Muscle of arm (tissue), 12 donors: ENCODE data around the gene PNKP. TPM values are rescaled to one million over a fixed set of nuclear protein-coding genes. Genes with fewer than 3 reads are reported as not detected.

Experiments used
- DNase-seq: peaks from one replicate; pipeline ENCODE4 v3.0.0-alpha.2; 2013
- polyA plus RNA-seq, 12 donors: library from polyadenylated mRNA; unstranded; fragments of 120-200 nt; gene quantifications; one replicate each; pipeline ENCODE4 v1.2.1, GENCODE V29; 2013; ENCODE audit not compliant: insufficient read length in 12 of 12

Gene PNKP
- polyA plus RNA-seq, 12 donors: 17.2 to 73.0 (median 28.5) TPM; not detected in 1

GRCh38 chr19:49891393-49891792, 24.0 kb upstream of the PNKP start:
- no peak for DNase-seq

GRCh38 chr19:49890349-49891311, 23.3 kb upstream of the PNKP start:
- DNase-seq: no peak

GRCh38 chr19:49889687-49890348, 22.4 kb upstream of the PNKP start:
- DNase-seq: peak; percentile 82

DNA sequence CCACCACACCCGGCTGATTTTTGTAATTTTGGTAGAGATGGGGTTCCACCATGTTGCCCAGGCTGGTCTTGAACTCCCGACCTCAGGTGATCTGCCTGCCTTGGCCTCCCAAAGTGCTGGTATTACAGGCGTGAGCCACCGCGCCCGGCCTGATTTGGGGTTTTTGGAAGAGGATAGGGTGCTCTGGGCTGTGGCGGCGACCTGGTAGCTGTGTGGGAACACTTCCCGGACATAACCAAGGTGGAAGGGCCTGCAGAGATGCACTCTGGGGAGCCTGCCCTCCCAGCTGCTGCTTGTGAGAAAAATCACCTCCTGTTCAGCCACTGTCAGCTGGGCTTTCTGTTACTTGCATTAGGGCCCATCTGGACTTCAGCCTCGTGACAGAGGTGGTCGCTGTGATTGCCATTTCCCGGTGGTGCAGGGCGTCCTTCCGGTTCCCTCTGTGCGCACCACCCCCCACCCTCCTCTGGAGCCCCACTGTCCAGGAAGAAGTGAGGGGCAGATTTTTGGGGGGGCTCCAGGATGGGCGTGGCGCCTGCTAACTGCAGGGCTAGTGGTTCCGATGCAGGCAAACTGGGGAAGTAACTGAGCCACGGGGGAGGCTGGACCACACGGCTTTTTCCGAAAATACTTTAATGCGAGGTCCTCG, 21.8 kb upstream of the PNKP start:
- no peak for DNase-seq

DNA sequence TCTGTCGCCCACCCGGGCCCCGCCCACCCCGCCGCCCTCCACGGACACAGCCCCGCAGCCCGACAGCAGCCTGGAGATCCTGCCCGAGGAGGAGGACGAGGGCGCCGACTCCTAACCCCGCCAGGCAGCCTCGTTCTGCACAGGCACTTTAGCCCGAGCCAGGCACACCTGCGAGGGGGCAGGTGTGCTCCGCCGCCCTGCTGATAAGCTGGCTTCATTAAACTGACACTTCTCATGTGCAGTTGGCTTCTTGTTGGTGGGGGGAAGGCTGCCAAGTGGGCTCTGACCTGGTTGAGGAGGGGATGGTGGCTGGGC, 21.1 kb upstream of the PNKP start:
- no peak for DNase-seq

- DNase-seq: no peak
Measured at GRCh38 chr19:49887665-49888509, 20.5 kb upstream of the PNKP start.

DNA sequence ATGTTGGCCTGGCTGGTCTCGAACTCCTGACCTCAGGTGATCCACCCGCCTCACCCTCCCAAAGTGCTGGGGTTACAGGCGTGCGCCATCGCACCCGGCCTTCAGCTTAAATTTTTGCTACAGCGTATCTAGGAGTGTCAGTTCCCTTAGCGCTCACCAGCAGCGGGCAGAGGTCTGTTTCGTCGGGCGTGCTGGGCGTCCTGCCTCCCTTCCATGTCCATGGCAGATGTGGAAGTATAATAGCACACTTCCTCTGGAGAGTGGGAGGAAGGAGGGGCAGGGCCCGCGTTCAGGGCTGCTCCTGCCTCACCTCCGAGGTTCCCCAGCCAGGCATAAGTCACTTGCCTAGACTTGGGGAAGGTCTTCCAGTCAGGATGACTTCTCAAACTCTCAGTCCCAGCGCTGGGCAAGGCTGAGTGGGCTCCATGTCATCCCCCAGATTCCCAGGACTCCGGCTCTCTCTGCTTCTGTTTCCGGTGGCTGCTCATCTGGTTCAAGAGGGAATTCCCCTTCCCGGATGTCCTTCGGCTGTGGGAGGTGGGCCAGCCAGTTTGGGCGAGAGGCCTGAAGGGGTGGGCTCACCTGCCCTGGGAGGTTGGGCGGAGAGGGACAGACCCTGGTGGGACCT, 19.8 kb upstream of the PNKP start:
- DNase-seq: no peak

- no peak for DNase-seq
Measured at GRCh38 chr19:49884760-49885159, 17.4 kb upstream of the PNKP start.

GRCh38 chr19:49884109-49884508, 16.7 kb upstream of the PNKP start:
- no peak for DNase-seq

- DNase-seq: no peak
Measured at GRCh38 chr19:49883094-49883493, 15.7 kb upstream of the PNKP start.

GRCh38 chr19:49882643-49883042, 15.3 kb upstream of the PNKP start:
- no peak for DNase-seq

- DNase-seq: no peak
Measured at GRCh38 chr19:49881672-49882394, 14.5 kb upstream of the PNKP start.

GRCh38 chr19:49881186-49881585, 13.8 kb upstream of the PNKP start:
- no peak for DNase-seq

DNA sequence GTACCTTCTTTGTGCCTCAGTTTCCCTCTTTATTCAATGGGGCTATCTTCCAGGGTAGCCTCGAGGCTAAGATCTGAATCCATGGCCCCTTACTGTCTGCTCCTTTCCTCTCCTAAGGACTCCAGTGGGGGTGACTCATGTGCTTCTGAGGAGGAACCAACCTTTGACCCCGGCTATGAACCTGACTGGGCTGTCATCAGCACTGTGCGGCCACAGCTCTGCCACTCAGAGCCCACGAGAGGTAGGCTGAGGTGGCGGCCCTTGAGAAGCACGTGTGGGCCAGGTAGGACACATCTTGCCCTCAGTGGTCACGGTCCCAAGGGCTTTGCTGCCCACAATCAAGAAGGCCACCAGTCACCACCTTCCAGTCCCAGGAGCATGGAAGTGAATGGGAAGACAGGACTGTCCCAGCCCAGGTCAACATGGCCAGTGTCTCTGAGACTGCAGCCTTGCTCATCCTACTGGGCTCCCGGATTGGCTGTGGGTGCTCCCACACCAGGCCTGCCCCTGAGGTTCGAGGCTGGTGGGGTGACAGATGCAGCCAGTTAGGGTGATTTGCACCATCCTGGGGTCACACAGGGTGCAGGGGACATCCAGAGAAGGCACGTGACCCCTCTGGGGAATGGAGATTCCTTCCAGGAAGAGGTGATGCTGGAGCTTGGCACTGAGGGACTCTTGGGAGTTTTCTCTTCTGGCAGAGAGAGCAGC, 12.9 kb upstream of the PNKP start:
- no peak for DNase-seq

- no peak for DNase-seq
Measured at GRCh38 chr19:49879243-49879963, 12.0 kb upstream of the PNKP start.

- DNase-seq: no peak
Measured at GRCh38 chr19:49878744-49879070, 11.3 kb upstream of the PNKP start.

DNA sequence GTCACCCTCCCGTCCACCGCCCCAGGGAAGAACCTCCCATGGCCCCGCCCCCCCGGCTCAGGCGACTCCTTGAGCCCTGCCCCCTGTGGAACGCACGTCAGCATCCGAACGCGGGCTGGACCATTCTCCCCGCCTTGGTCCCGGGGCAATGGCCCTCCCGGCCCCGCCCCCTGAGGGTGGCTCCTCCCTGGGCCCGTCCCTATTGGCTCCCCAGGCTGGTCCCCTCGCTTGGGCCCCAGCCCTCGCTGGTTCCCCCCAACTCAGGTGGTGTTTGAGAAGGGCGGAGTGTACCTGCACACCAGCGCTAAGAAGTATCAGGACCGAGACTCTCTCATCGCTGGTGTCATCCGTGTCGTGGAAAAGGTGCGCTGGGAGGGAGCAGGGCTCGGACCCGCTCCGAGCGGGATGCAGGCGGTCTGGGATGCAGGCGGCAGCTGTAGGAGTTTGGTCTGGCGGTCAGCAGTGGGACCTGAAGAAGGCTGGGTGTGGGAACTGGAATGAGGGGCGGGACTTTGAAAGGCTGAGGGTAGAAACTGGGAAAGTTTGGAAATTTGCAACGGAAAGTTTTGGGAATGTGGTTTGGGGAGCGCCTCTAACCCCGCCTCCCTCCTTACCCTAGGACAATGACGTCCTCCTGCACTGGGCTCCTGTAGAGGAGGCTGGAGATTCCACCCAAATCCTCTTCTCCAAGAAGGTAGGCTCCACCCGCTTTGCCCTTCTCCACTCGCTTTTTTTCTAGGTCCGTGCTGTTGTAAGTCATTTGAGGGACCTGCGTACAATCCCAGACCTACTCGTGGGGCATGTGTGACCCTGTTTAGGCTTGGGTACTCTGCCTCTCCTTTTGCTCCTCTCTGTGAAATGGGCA, 10.7 kb upstream of the PNKP start:
- peak; percentile 97 for DNase-seq
